HG02763 (cell line): ENCODE data around the gene MOGAT1.
A peak's percentile ranks its signal among the peaks of the same experiment; 100 is the strongest.
"Not testable (repeated sequence)": the region's sequence is repeated elsewhere in the genome, so short reads cannot be mapped to it uniquely, and the experiment has no call there.

Source experiments
- ATAC-seq: cut with Tn5 transposase; IDR thresholded peaks from one replicate; pipeline ENCODE4 v1.9.1; 2021; ENCODE audit warnings: mild to moderate bottlenecking, moderate library complexity; ENCODE audit not compliant: unreplicated experiment

Gene MOGAT1

GRCh38 chr2:222738312-222738711 is 66.9 kb downstream of the MOGAT1 start:
- ATAC-seq, result no peak

- ATAC-seq, result no peak
Measured at GRCh38 chr2:222738809-222739208, 67.4 kb downstream of the MOGAT1 start.

- ATAC-seq, result no peak
Measured at GRCh38 chr2:222739939-222740338, 68.5 kb downstream of the MOGAT1 start.

- ATAC-seq, result no peak
Measured at GRCh38 chr2:222743251-222743812, 71.9 kb downstream of the MOGAT1 start.

GRCh38 chr2:222745836-222746559 is 74.5 kb downstream of the MOGAT1 start:
- no peak for ATAC-seq

GRCh38 chr2:222747526-222748160 is 76.2 kb downstream of the MOGAT1 start:
- peak; percentile 74 for ATAC-seq

- no peak for ATAC-seq
Measured at GRCh38 chr2:222750533-222750932, 79.1 kb downstream of the MOGAT1 start.

GRCh38 chr2:222751238-222751637 is 79.8 kb downstream of the MOGAT1 start:
- ATAC-seq, result no peak

GRCh38 chr2:222751821-222752719 is 80.6 kb downstream of the MOGAT1 start:
- no peak for ATAC-seq

GRCh38 chr2:222752746-222753145 is 81.3 kb downstream of the MOGAT1 start:
- no peak for ATAC-seq

GRCh38 chr2:222753251-222753824 is 81.9 kb downstream of the MOGAT1 start:
- no peak for ATAC-seq

- ATAC-seq, result no peak
Measured at GRCh38 chr2:222754324-222754930, 83.0 kb downstream of the MOGAT1 start.

- not testable (repeated sequence) for ATAC-seq
Measured at GRCh38 chr2:222755593-222755992, 84.1 kb downstream of the MOGAT1 start.

GRCh38 chr2:222756362-222756831 is 84.9 kb downstream of the MOGAT1 start:
- ATAC-seq, result no peak

- ATAC-seq, result no peak
Measured at GRCh38 chr2:222756951-222757650, 85.6 kb downstream of the MOGAT1 start.
